GM19099 (cell line): ENCODE data around the gene CHRDL2.

Experiments
- POLR2A ChIP-seq: IDR thresholded peaks from 3 replicates; pipeline ENCODE4 v1.6.1; 2011; ENCODE audit warnings: low read depth; ENCODE audit not compliant: insufficient read length; ENCODE audit errors: extremely low read depth

The CHRDL2 gene

GRCh38 chr11:74685338-74685737, 45.9 kb downstream of the CHRDL2 start:
- no peak for TF ChIP-seq POLR2A

GRCh38 chr11:74684661-74685060, 46.6 kb downstream of the CHRDL2 start:
- TF ChIP-seq POLR2A: no peak

GRCh38 chr11:74683941-74684481, 47.2 kb downstream of the CHRDL2 start:
- TF ChIP-seq POLR2A: no peak

GRCh38 chr11:74683279-74683871, 47.9 kb downstream of the CHRDL2 start:
- TF ChIP-seq POLR2A: no peak

- TF ChIP-seq POLR2A: no peak
Observed at GRCh38 chr11:74682731-74683278, 48.4 kb downstream of the CHRDL2 start.

GRCh38 chr11:74681686-74682651, 49.3 kb downstream of the CHRDL2 start:
- no peak for TF ChIP-seq POLR2A

- TF ChIP-seq POLR2A: no peak
Observed at GRCh38 chr11:74680703-74681531, 50.3 kb downstream of the CHRDL2 start.

- TF ChIP-seq POLR2A: no peak
Observed at GRCh38 chr11:74680035-74680671, 51.1 kb downstream of the CHRDL2 start.

GRCh38 chr11:74679513-74679865, 51.7 kb downstream of the CHRDL2 start:
- no peak for TF ChIP-seq POLR2A

GRCh38 chr11:74678591-74679512, 52.4 kb downstream of the CHRDL2 start:
- no peak for TF ChIP-seq POLR2A

- no peak for TF ChIP-seq POLR2A
Observed at GRCh38 chr11:74678041-74678440, 53.2 kb downstream of the CHRDL2 start.

GRCh38 chr11:74677131-74677530, 54.1 kb downstream of the CHRDL2 start:
- TF ChIP-seq POLR2A: no peak

- no peak for TF ChIP-seq POLR2A
Observed at GRCh38 chr11:74676596-74676995, 54.6 kb downstream of the CHRDL2 start.
